WTC11 (cell line): ENCODE measurements around the gene ENTPD6.

ENCODE experiments used
- ARID4B ChIP-seq: sonication (generic); formaldehyde crosslinking; IDR thresholded peaks from 2 replicates; pipeline ENCODE4 v1.8.0; 2023; ENCODE audit warnings: missing genetic modification reagents, mild to moderate bottlenecking, borderline replicate concordance
- CBFB ChIP-seq: sonication (generic); formaldehyde crosslinking; IDR thresholded peaks from 2 replicates; pipeline ENCODE4 v1.8.1; 2022; ENCODE audit warnings: mild to moderate bottlenecking, low read depth, missing genetic modification reagents
- CREB1 ChIP-seq: sonication (generic); formaldehyde crosslinking; IDR thresholded peaks from 2 replicates; pipeline ENCODE4 v1.8.0; 2023; ENCODE audit warnings: mild to moderate bottlenecking, missing genetic modification reagents
- CTCF ChIP-seq: fragments of 200-600 bp; IDR thresholded peaks from 2 replicates; pipeline ENCODE4 v1.8.0; 2022; ENCODE audit warnings: antibody characterized with exemption
- ETV6 ChIP-seq: sonication (generic); formaldehyde crosslinking; IDR thresholded peaks from 2 replicates; pipeline ENCODE4 v1.8.1; 2022; ENCODE audit warnings: mild to moderate bottlenecking, missing genetic modification reagents
- IRF2 ChIP-seq: sonication (generic); formaldehyde crosslinking; IDR thresholded peaks from 2 replicates; pipeline ENCODE4 v1.8.0; 2022; ENCODE audit warnings: low read depth, missing genetic modification reagents, borderline replicate concordance
- JUN ChIP-seq: sonication (generic); formaldehyde crosslinking; IDR thresholded peaks from 2 replicates; pipeline ENCODE4 v1.8.0; 2023; ENCODE audit warnings: mild to moderate bottlenecking, missing genetic modification reagents
- MAX ChIP-seq: sonication (generic); formaldehyde crosslinking; IDR thresholded peaks from 2 replicates; pipeline ENCODE4 v1.8.0; 2022; ENCODE audit warnings: mild to moderate bottlenecking, missing genetic modification reagents
- NFE2L1 ChIP-seq: sonication (generic); formaldehyde crosslinking; IDR thresholded peaks from 2 replicates; pipeline ENCODE4 v1.8.1; 2023; ENCODE audit warnings: missing genetic modification reagents
- NR3C1 ChIP-seq: sonication (generic); formaldehyde crosslinking; conservative IDR thresholded peaks from 2 replicates; pipeline ENCODE4 v1.8.1; 2023; ENCODE audit warnings: low read depth, mild to moderate bottlenecking, missing genetic modification reagents
- TCF7 ChIP-seq: sonication (generic); formaldehyde crosslinking; IDR thresholded peaks from 2 replicates; pipeline ENCODE4 v1.8.0; 2022; ENCODE audit warnings: mild to moderate bottlenecking, low read depth, missing genetic modification reagents, moderate library complexity
- USF1 ChIP-seq: sonication (generic); formaldehyde crosslinking; IDR thresholded peaks from 2 replicates; pipeline ENCODE4 v1.8.0; 2022; ENCODE audit warnings: mild to moderate bottlenecking, missing genetic modification reagents

- TF ChIP-seq CTCF (no peak), MAX (CRISPR knock-in tag) (no peak; the same call in 1 of the 2 replicates), JUN (CRISPR knock-in tag) (no peak), CREB1 (no peak), ARID4B (no peak), NFE2L1 (CRISPR knock-in tag) (no peak), TCF7 (CRISPR knock-in tag) (no peak), ETV6 (CRISPR knock-in tag) (no peak), CBFB (no peak), NR3C1 (no peak), USF1 (no peak; the same call in 1 of the 2 replicates), IRF2 (CRISPR knock-in tag) (no peak)
Measured at GRCh38 chr20:25195014-25195961, at the start of gene ENTPD6.
